HepG2 (cell line): ENCODE data around the gene GAPT. TPM values are rescaled to one million over a fixed set of nuclear protein-coding genes. Genes with fewer than 3 reads are reported as not detected.

Experiments used
- ATAC-seq: fragments of 200-7000 bp; cut with Tn5 transposase; 3 replicates; pipeline ENCODE4 v1.9.1; 2020; ENCODE audit warnings: mild to moderate bottlenecking, moderate library complexity
- BruUV-seq: library from RNA; stranded (reverse); fragments of 400-500 nt; replicated peaks from 2 replicates; lab custom pipeline; 2021; lab: Mats Ljungman, UMichigan
- CTCF ChIA-PET: fragments of 300-600 bp; formaldehyde crosslinking; extraction: SDS; loops from one replicate; lab custom pipeline; 2021; ENCODE audit warnings: low total read pairs, inconsistent platforms, low intra/inter-chr PET ratio; lab: Yijun Ruan, JAX
- POLR2A ChIA-PET: fragments of 350-600 bp; sonication (Branson Sonifier 250); formaldehyde crosslinking; loops from one replicate; lab custom pipeline; 2020; ENCODE audit warnings: antibody characterized with exemption, inconsistent platforms; lab: Yijun Ruan, JAX
- DNase-seq: peaks from one replicate; pipeline ENCODE4 v3.0.0-alpha.2; 2015; ENCODE audit warnings: low spot score
- FAIRE-seq: peaks from 3 replicates; lab custom pipeline; 2011; peaks lifted over from hg19 to GRCh38; lab: Jason Lieb, UNC
- H2AFZ ChIP-seq: one replicate; pipeline ENCODE4 v1.6.1; 2011; ENCODE audit warnings: low read length, inconsistent platforms
- H3K27ac ChIP-seq: fragments of 300-600 bp; 3 replicates; pipeline ENCODE4 v1.8.0; 2011; ENCODE audit warnings: mixed run types, mild to moderate bottlenecking, mixed read lengths, low read length, inconsistent platforms; ENCODE audit not compliant: insufficient read depth; ENCODE audit errors: extremely low read length
- H3K27me3 ChIP-seq, 2 experiments: fragments of 200-600 bp in 1 of 2; 2 replicates in 1 of 2; 3 replicates in 1 of 2; pipeline versions ENCODE4 v1.6.0 to v1.8.0; 2011; ENCODE audit warnings: low read length in 2 of 2, mild to moderate bottlenecking in 2 of 2, moderate library complexity in 2 of 2, inconsistent platforms in 1 of 2; ENCODE audit not compliant: insufficient read depth in 2 of 2, control insufficient read depth in 1 of 2
- H3K36me3 ChIP-seq, 2 experiments: fragments of 200-600 bp in 1 of 2; replicated peaks in 1 of 2; 2 replicates in 1 of 2; 3 replicates in 1 of 2; pipeline versions ENCODE4 v1.5.1 to v1.8.0; 2011; ENCODE audit warnings: low read length in 2 of 2, inconsistent platforms in 1 of 2; ENCODE audit not compliant: insufficient read depth in 2 of 2, control insufficient read depth in 1 of 2
- H3K4me1 ChIP-seq: 2 replicates; pipeline ENCODE4 v1.5.1; 2012; ENCODE audit warnings: low read length, inconsistent platforms; ENCODE audit not compliant: insufficient read depth
- H3K4me2 ChIP-seq: 2 replicates; pipeline ENCODE4 v1.6.0; 2011; ENCODE audit warnings: low read depth, low read length, inconsistent platforms
- H3K4me3 ChIP-seq, 3 experiments: fragments of 200-600 bp in 1 of 3; sonication (generic), shearing (Covaris generic) in 1 of 3; replicated peaks in 1 of 3; 2 replicates each; pipeline ENCODE4 v1.5.1; 2011 to 2016; ENCODE audit warnings: low read length in 3 of 3, inconsistent platforms in 2 of 3, low read depth in 2 of 3, mild to moderate bottlenecking in 2 of 3, control low read depth in 1 of 3, mixed read lengths in 1 of 3; ENCODE audit not compliant: insufficient read depth in 1 of 3
- H3K79me2 ChIP-seq: one replicate; pipeline ENCODE4 v1.6.1; 2011; ENCODE audit warnings: low read length, inconsistent platforms; ENCODE audit not compliant: insufficient read depth
- H3K9ac ChIP-seq: 2 replicates; pipeline ENCODE4 v1.6.0; 2011; ENCODE audit warnings: mild to moderate bottlenecking, low read depth, low read length, inconsistent platforms; ENCODE audit not compliant: insufficient read depth
- H3K9me3 ChIP-seq: 2 replicates; pipeline ENCODE4 v1.5.1; 2012; ENCODE audit warnings: mild to moderate bottlenecking, low read length
- H4K20me1 ChIP-seq: 2 replicates; pipeline ENCODE4 v1.6.0; 2011; ENCODE audit warnings: inconsistent platforms, mild to moderate bottlenecking, low read length, moderate library complexity; ENCODE audit not compliant: insufficient read depth
- AGO1 ChIP-seq: fragments of 200-400 bp; formaldehyde crosslinking; IDR thresholded peaks from 2 replicates; pipeline ENCODE4 v1.6.1; 2017; ENCODE audit warnings: mild to moderate bottlenecking, low read depth, low read length, moderate library complexity; ENCODE audit not compliant: poor library complexity, severe bottlenecking
- FUBP1 ChIP-seq: sonication (generic); formaldehyde crosslinking; IDR thresholded peaks from 2 replicates; pipeline ENCODE4 v1.5.1; 2020; ENCODE audit warnings: missing genetic modification reagents, mild to moderate bottlenecking, borderline replicate concordance
- KMT2B ChIP-seq: IDR thresholded peaks from 2 replicates; pipeline ENCODE4 v1.6.1; 2016; ENCODE audit warnings: missing genetic modification reagents, missing compliant biosample characterization
- MAFG ChIP-seq: sonication (generic); formaldehyde crosslinking; IDR thresholded peaks from 2 replicates; pipeline ENCODE4 v1.5.1; 2020; ENCODE audit warnings: mild to moderate bottlenecking, missing genetic modification reagents
- ZNF570 ChIP-seq: sonication (generic); formaldehyde crosslinking; IDR thresholded peaks from 2 replicates; pipeline ENCODE4 v1.4.0; 2020; ENCODE audit warnings: mild to moderate bottlenecking, missing genetic modification reagents, borderline replicate concordance
- ZNF790 ChIP-seq: sonication (generic); formaldehyde crosslinking; IDR thresholded peaks from 2 replicates; pipeline ENCODE4 v1.8.0; 2022; ENCODE audit warnings: missing genetic modification reagents, mild to moderate bottlenecking, borderline replicate concordance
- ZZZ3 ChIP-seq: sonication (generic); formaldehyde crosslinking; IDR thresholded peaks from 2 replicates; pipeline ENCODE4 v1.4.0; 2020; ENCODE audit warnings: missing genetic modification reagents, mild to moderate bottlenecking, borderline replicate concordance
- WGBS: methylation state at CpG from one replicate; pipeline ENCODE4 v1.1.6; 2017; ENCODE audit warnings: low lambda C conversion rate; 5-methylcytosine and 5-hydroxymethylcytosine counted together
- in situ Hi-C: cut with HindIII; loops from 2 replicates; pipeline ENCODE4 v1.10.0; 2017; ENCODE audit warnings: low pct_unique_long_range_greater_than_20kb; ENCODE audit not compliant: extremely low pct_ligation_motif_present
- intact Hi-C: fragments of 100-400 bp; cut with micrococcal nuclease; formaldehyde crosslinking; loops from one replicate; pipeline ENCODE4 v1.10.0; 2022; ENCODE audit not compliant: unreplicated experiment
- polyA plus RNA-seq, 8 experiments: library from polyadenylated mRNA; depleted of rRNA in 3 of 8; stranded (reverse) in 7 of 8; unstranded in 1 of 8; fragments of >200 nt; fragmentation: Illumina TruSeq in 4 of 8; extraction: Trizol in 4 of 8; gene quantifications; 2 replicates each; pipeline versions ENCODE4 v1.2.1 to v1.2.3, GENCODE V29; 2011 to 2016; ENCODE audit warnings: low read depth in 4 of 8, missing spikeins in 1 of 8, mixed read lengths in 1 of 8; ENCODE audit not compliant: insufficient read depth in 1 of 8
- total RNA-seq, 5 experiments: library from RNA; depleted of rRNA; stranded (reverse); fragments of >200 nt; fragmentation: Illumina TruSeq; extraction: Trizol; gene quantifications; 2 replicates each; pipeline ENCODE4 v1.2.3, GENCODE V29; 2016; ENCODE audit warnings: low read depth in 1 of 5

GAPT gene
- total and polyA plus RNA-seq, 2 of the 13 experiments (the other 11 are each of a cell fraction or from before 2014, with no cell fraction given) = not detected

- Histone ChIP-seq H2AFZ (no peak overlapping the region), H3K9ac (no peak overlapping the region), H3K4me2 (no peak overlapping the region), H3K79me2 (no peaks in the 10 kb centered on the region), H3K4me3 (no peak overlapping the region), H3K4me1 (no peaks in the 10 kb centered on the region), H3K27me3 (peaks cover 0 to 3% of the 10 kb centered on the region in 2 experiments; a peak in 1 of 5 replicates), H3K27ac (no peak overlapping the region), H4K20me1 (no peaks in the 10 kb centered on the region), H3K9me3 (no peaks in the 10 kb centered on the region), H3K36me3 (no peaks in the 10 kb centered on the region)
- no peak for DNase-seq
- in situ Hi-C loops (no loop called here), intact Hi-C loops (no loop called here)
- CTCF ChIA-PET = no interaction called here
- POLR2A ChIA-PET = no interaction called here
- no peak for FAIRE-seq
- WGBS = 11% methylated on average over 1 of the region's 1 CpG
- TF ChIP-seq ZNF570 (CRISPR knock-in tag) (no peak), ZNF790 (CRISPR knock-in tag) (no peak), KMT2B (CRISPR knock-in tag) (no peak), MAFG (CRISPR knock-in tag) (no peak), ZZZ3 (CRISPR knock-in tag) (no peak), AGO1 (no peak), FUBP1 (CRISPR knock-in tag) (no peak)
- no peak for ATAC-seq
- BruUV-seq = no TSS peak
These were observed 4.9 kb upstream of the GAPT start for GRCh38 chr5:58486290-58486689.
